B cell (primary cell): ENCODE results near the gene ATP6V1F. TPM values are rescaled to one million over a fixed set of nuclear protein-coding genes. Genes with fewer than 3 reads are reported as not detected.
A peak's percentile ranks its signal among the peaks of the same experiment; 100 is the strongest.

ENCODE experiments used
- ATAC-seq: fragments of 200-7000 bp; cut with Tn5 transposase; one replicate; pipeline ENCODE4 v1.10.0; 2021; ENCODE audit warnings: low read depth, mild to moderate bottlenecking, moderate number of reproducible peaks, moderate library complexity
- CTCF ChIA-PET: fragments of 350-600 bp; sonication (Branson Sonifier 250); formaldehyde crosslinking; loops from one replicate; lab custom pipeline; 2021; ENCODE audit warnings: antibody characterized with exemption, inconsistent platforms; lab: Charles Lee
- POLR2A ChIA-PET: fragments of 350-600 bp; sonication (Branson Sonifier 250); formaldehyde crosslinking; loops from one replicate; lab custom pipeline; 2021; ENCODE audit warnings: antibody characterized with exemption; lab: Charles Lee
- DNase-seq: peaks from one replicate; pipeline ENCODE4 v3.0.0; 2013
- H2AFZ ChIP-seq: 2 replicates; pipeline ENCODE4 v1.6.1; 2012; ENCODE audit warnings: mild to moderate bottlenecking, low read depth, low read length; ENCODE audit not compliant: insufficient read depth, poor library complexity, severe bottlenecking
- H3K27ac ChIP-seq, 2 donors: 1 replicate in 1 of 2; 2 replicates in 1 of 2; pipeline ENCODE4 v1.5.1; 2012 to 2013; ENCODE audit warnings: low read length in 2 of 2, mild to moderate bottlenecking in 2 of 2, moderate library complexity in 1 of 2
- H3K27me3 ChIP-seq, 4 experiments: fragments of 200-600 bp in 1 of 4; sonication (generic) in 1 of 4; replicated peaks in 1 of 4; 1 replicate in 2 of 4; 2 replicates in 2 of 4; pipeline versions ENCODE4 v1.6.1 to v1.7.0; 2013 to 2016; ENCODE audit warnings: low read length in 3 of 4, mild to moderate bottlenecking in 2 of 4, mixed read lengths in 1 of 4, moderate library complexity in 1 of 4; ENCODE audit not compliant: insufficient read depth in 4 of 4, control insufficient read depth in 3 of 4; ENCODE audit errors: control extremely low read depth in 1 of 4
- H3K36me3 ChIP-seq, 2 experiments: replicated peaks in 1 of 2; 1 replicate in 1 of 2; 2 replicates in 1 of 2; pipeline versions ENCODE4 v1.6.1 to v1.7.1; 2013; ENCODE audit warnings: low read length in 1 of 2; ENCODE audit not compliant: insufficient read depth in 2 of 2, control insufficient read depth in 1 of 2; ENCODE audit errors: control extremely low read depth in 1 of 2, extremely low read depth in 1 of 2
- H3K4me1 ChIP-seq, 2 donors: fragments of 200-600 bp in 1 of 2; sonication (generic) in 1 of 2; 1 replicate in 1 of 2; 2 replicates in 1 of 2; pipeline versions ENCODE4 v1.5.1 to v1.6.1; 2013 to 2017; ENCODE audit warnings: low read length in 2 of 2; ENCODE audit not compliant: control insufficient read depth in 2 of 2, insufficient read depth in 2 of 2
- H3K4me2 ChIP-seq: replicated peaks from 2 replicates; pipeline ENCODE3; 2012; ENCODE audit warnings: mild to moderate bottlenecking, low read depth, low read length; ENCODE audit not compliant: poor library complexity, severe bottlenecking
- H3K4me3 ChIP-seq, 5 experiments: fragments of 200-600 bp in 1 of 5; sonication (generic) in 1 of 5; 1 replicate in 3 of 5; 2 replicates in 2 of 5; pipeline versions ENCODE4 v1.5.1 to v1.7.0; 2011 to 2016; ENCODE audit warnings: low read length in 4 of 5, mild to moderate bottlenecking in 4 of 5, low read depth in 2 of 5, control low read depth in 1 of 5, moderate library complexity in 1 of 5; ENCODE audit not compliant: insufficient read depth in 1 of 5; ENCODE audit errors: control extremely low read depth in 1 of 5, extremely low read depth in 1 of 5
- H3K79me2 ChIP-seq: fragments of 200-600 bp; sonication (generic); one replicate; pipeline ENCODE4 v1.6.0; 2016; ENCODE audit warnings: low read length; ENCODE audit not compliant: control insufficient read depth, insufficient read depth
- H3K9ac ChIP-seq: fragments of 200-600 bp; sonication (generic); 2 replicates; pipeline ENCODE4 v1.6.1; 2017; ENCODE audit warnings: mild to moderate bottlenecking, low read length, moderate library complexity
- H3K9me3 ChIP-seq, 3 donors: one replicate each; pipeline versions ENCODE4 v1.6.1 to v1.7.1; 2013; ENCODE audit warnings: low read length in 2 of 3; ENCODE audit not compliant: control insufficient read depth in 2 of 3, insufficient read depth in 1 of 3; ENCODE audit errors: control extremely low read depth in 1 of 3
- H4K20me1 ChIP-seq: 2 replicates; pipeline ENCODE4 v1.6.0; 2012; ENCODE audit warnings: mild to moderate bottlenecking, low read length; ENCODE audit not compliant: insufficient read depth, control insufficient read depth, poor library complexity, severe bottlenecking
- H3K27ac Mint-ChIP-seq: one replicate; pipeline ENCODE4 v1.8.0; 2021; ENCODE audit warnings: mixed read lengths
- H3K27me3 Mint-ChIP-seq: one replicate; pipeline ENCODE4 v1.8.0; 2021; ENCODE audit warnings: mixed read lengths
- H3K4me1 Mint-ChIP-seq: one replicate; pipeline ENCODE4 v1.8.0; 2021; ENCODE audit warnings: mixed read lengths
- H3K4me3 Mint-ChIP-seq: one replicate; pipeline ENCODE4 v1.8.0; 2021; ENCODE audit warnings: mixed read lengths
- H3K9me3 Mint-ChIP-seq: one replicate; pipeline ENCODE4 v1.8.0; 2022; ENCODE audit warnings: mixed read lengths; ENCODE audit not compliant: insufficient read depth
- CTCF ChIP-seq: fragments of 200-600 bp; IDR thresholded peaks from one replicate; pipeline ENCODE4 v1.8.0; 2022; ENCODE audit warnings: antibody characterized with exemption, mild to moderate bottlenecking
- EZH2 ChIP-seq: IDR thresholded peaks from 2 replicates; pipeline ENCODE4 v1.6.1; 2012; ENCODE audit warnings: borderline replicate concordance, low read depth, mild to moderate bottlenecking, moderate library complexity, low read length; ENCODE audit not compliant: insufficient read depth, poor library complexity, severe bottlenecking
- WGBS: methylation state at CpG from one replicate; pipeline ENCODE4 v1.1.5; 2013; ENCODE audit warnings: missing lambda C conversion rate; ENCODE audit not compliant: insufficient coverage; 5-methylcytosine and 5-hydroxymethylcytosine counted together
- intact Hi-C: fragments of 100-400 bp; cut with micrococcal nuclease; formaldehyde crosslinking; loops from one replicate; pipeline ENCODE4 v1.10.0; 2022
- polyA plus RNA-seq: library from polyadenylated mRNA; depleted of rRNA; stranded (reverse); fragments of >200 nt; gene quantifications from 2 replicates; pipeline ENCODE4 v1.2.3, GENCODE V29; 2012
- total RNA-seq, 2 donors: library from RNA; stranded (reverse); fragments of 120-200 nt in 1 of 2; gene quantifications; 1 replicate in 1 of 2; 2 replicates in 1 of 2; pipeline versions ENCODE4 v1.2.3 to v1.2.4, GENCODE V29; 2013 to 2022

Gene ATP6V1F
- total and polyA plus RNA-seq, 2 donors (not counting 1 experiment from before 2014, with no cell fraction given), result 81.7 to 198 TPM

GRCh38 chr7:128915271-128915819 lies 52.7 kb downstream of the ATP6V1F start:
- Histone ChIP-seq H3K4me2 (peak overlapping the region; percentile 86), H3K79me2 (no peaks in the 10 kb centered on the region), H4K20me1 (no peaks in the 10 kb centered on the region), H3K4me3 (peak overlapping the region; percentile 7 to 67 (median 40)), H3K9me3 (no peaks in the 10 kb centered on the region), H3K4me1 (peaks cover 17 to 20% of the 10 kb centered on the region in 2 donors), H3K27ac (no peak overlapping the region), H2AFZ (peak overlapping the region; percentile 79), H3K27me3 (peaks cover 0 to 28% (median 8%) of the 10 kb centered on the region in 4 experiments), H3K9ac (peak overlapping the region; percentile 60), H3K36me3 (no peaks in the 10 kb centered on the region)
- ChIA-PET POLR2A (interaction anchor here (0.5 to 1.1 kb wide), 3 partner anchors 22 to 411 kb away, joined by 4 to 8 read pairs (median 5); partner anchors contain the start of gene IRF5), CTCF (interaction anchor here (1.1 to 1.9 kb wide), 6 partner anchors 10 to 176 kb away, joined by 3 to 7 read pairs (median 4); no protein-coding TSS in a partner anchor)
- peak overlapping the region; percentile 82 for H3K4me3 Mint-ChIP-seq
- TF ChIP-seq CTCF (no peak), EZH2 (no peak)
- H3K27ac Mint-ChIP-seq, result peak overlapping the region; percentile 4
- WGBS, result 5% methylated on average over 31 of the region's 34 CpGs
- peaks cover 23% of the 10 kb centered on the region for H3K4me1 Mint-ChIP-seq
- DNase-seq, result no peak
- ATAC-seq, result peak; percentile 29
- peaks cover 19% of the 10 kb centered on the region for H3K27me3 Mint-ChIP-seq
- intact Hi-C loops, result loop anchor here (2.0 kb wide), 1 partner anchor 39 kb away; no protein-coding TSS in a partner anchor
- H3K9me3 Mint-ChIP-seq, result no peaks in the 10 kb centered on the region

Other genes starting within 250 kb of the ATP6V1F start
- 2.2 and 2.4 TPM in 2 replicates for gene GARIN1A, start 190.6 kb upstream of the ATP6V1F start, total RNA-seq
- gene GARIN1A, start 190.6 kb upstream of the ATP6V1F start, polyA plus RNA-seq, result 0.70 and 0.91 TPM in 2 replicates
- gene CALU, start 123.5 kb upstream of the ATP6V1F start, total RNA-seq, result 11.2 and 12.4 TPM in 2 replicates
- gene CALU, start 123.5 kb upstream of the ATP6V1F start, polyA plus RNA-seq, result 5.1 and 8.3 TPM in 2 replicates
- not detected in 2 replicates for gene OPN1SW, start 87.1 kb upstream of the ATP6V1F start, total RNA-seq
- not detected in 2 replicates for gene OPN1SW, start 87.1 kb upstream of the ATP6V1F start, polyA plus RNA-seq
- 12.4 and 13.9 TPM in 2 replicates for gene CCDC136, start 70.9 kb upstream of the ATP6V1F start, total RNA-seq
- 1.1 and 2.2 TPM in 2 replicates for gene CCDC136, start 70.9 kb upstream of the ATP6V1F start, polyA plus RNA-seq
- not detected in 2 replicates for gene FLNC, start 32.5 kb upstream of the ATP6V1F start, total RNA-seq
- gene FLNC, start 32.5 kb upstream of the ATP6V1F start, polyA plus RNA-seq, result 0.01 TPM in 1 of 2 replicates, not detected in the other
- gene KCP, start 47.9 kb downstream of the ATP6V1F start, total RNA-seq, result 3.8 and 3.9 TPM in 2 replicates
- 1.2 and 2.3 TPM in 2 replicates for gene KCP, start 47.9 kb downstream of the ATP6V1F start, polyA plus RNA-seq
- gene IRF5, start 75.1 kb downstream of the ATP6V1F start, total RNA-seq, result 135 and 137 TPM in 2 replicates
- gene IRF5, start 75.1 kb downstream of the ATP6V1F start, polyA plus RNA-seq, result 63.8 and 91.3 TPM in 2 replicates
- gene TNPO3, start 192.3 kb downstream of the ATP6V1F start, total RNA-seq, result 47.8 and 48.3 TPM in 2 replicates
- gene TNPO3, start 192.3 kb downstream of the ATP6V1F start, polyA plus RNA-seq, result 19.0 and 25.5 TPM in 2 replicates